WI38 (cell line): Measurements from ENCODE around the gene SPACA6.

Experiments used
- H3K4me3 ChIP-seq: 2 replicates; pipeline ENCODE4 v1.5.1; 2011; ENCODE audit warnings: low read depth, mild to moderate bottlenecking, control low read depth, low read length
- TF ChIP-seq, protein P1 (sequence below): IDR thresholded peaks from 2 replicates; pipeline ENCODE4 v1.5.1; 2012; ENCODE audit warnings: low read depth, mild to moderate bottlenecking, control low read depth, low read length

The SPACA6 gene

DNA sequence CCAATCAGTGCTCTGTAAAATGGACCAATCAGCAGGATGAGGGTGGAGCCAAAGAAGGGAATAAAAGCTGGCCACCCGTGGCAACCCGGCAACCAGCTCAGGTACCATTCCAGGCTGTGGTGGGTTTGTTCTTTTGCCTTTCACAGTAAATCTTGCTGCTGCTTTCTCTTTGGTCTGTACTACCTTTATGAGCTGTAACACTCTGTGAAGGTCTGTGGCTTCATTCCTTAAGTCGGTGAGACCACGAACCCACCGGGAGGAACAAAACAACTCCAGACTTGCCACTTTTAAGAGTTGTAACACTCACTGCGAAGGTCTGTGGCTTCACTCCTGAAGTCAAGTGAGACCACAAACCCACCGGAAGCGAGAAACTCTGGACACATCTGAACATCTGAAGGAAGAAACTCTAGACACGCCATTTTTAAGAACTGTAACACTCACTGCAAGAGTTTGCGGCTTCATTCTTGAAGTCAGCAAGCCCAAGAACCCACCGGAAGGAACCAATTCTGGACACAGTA, 16.5 kb upstream of the SPACA6 start:
- TF ChIP-seq, protein P1, sequence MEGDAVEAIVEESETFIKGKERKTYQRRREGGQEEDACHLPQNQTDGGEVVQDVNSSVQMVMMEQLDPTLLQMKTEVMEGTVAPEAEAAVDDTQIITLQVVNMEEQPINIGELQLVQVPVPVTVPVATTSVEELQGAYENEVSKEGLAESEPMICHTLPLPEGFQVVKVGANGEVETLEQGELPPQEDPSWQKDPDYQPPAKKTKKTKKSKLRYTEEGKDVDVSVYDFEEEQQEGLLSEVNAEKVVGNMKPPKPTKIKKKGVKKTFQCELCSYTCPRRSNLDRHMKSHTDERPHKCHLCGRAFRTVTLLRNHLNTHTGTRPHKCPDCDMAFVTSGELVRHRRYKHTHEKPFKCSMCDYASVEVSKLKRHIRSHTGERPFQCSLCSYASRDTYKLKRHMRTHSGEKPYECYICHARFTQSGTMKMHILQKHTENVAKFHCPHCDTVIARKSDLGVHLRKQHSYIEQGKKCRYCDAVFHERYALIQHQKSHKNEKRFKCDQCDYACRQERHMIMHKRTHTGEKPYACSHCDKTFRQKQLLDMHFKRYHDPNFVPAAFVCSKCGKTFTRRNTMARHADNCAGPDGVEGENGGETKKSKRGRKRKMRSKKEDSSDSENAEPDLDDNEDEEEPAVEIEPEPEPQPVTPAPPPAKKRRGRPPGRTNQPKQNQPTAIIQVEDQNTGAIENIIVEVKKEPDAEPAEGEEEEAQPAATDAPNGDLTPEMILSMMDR, result no peak
- no peak overlapping the region for H3K4me3 ChIP-seq

DNA sequence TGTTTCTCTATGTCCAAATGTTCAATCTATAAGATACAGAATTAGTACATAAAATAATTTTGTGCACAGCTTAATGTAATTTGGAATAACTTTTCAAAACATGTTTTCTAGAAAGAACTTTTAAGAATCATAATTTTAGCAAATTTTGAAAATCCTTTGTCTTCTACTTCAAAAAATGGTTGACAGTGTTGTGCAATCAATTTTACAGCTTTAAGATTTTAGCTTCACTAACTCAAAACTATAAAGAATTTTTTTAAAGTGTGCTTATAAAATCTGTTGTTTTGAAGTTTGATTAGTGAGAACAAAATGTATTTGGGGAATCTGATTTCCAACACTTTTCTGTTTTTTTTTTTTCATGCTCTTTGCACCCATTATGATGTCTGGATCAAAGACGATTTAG, 12.7 kb upstream of the SPACA6 start:
- no peak overlapping the region for H3K4me3 ChIP-seq
- TF ChIP-seq, protein P1, result no peak

DNA sequence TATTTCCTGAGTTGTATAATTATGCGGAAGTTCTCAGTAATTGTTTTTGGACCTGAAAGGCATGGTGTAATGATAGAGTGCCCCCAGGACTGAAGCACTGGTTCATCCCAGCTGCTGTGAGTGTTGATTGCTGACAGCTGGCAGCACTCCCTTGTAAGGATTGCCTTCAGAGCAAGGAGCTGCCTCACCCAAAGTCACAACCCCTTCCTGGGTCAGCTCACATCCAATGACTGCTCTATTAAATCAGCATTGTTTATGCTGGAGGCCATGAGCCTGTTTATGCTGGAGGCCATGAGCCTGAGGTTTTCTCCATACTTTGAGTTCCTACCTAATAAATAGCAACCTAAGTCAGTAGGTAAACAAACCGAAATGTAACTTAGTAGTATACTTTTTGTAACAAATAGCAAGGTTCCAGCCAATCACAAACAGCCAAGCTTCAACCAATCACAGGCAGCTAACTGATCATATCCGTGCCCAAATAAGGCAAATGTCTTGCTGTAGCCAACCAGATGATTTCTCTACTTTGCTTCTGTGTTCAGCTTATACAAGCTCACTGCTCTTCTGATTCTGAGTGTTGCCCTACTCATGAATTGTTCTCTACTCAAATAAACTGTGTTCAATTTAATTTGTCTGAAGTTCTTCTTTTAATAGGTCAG, 11.7 kb upstream of the SPACA6 start:
- TF ChIP-seq, protein P1, result no peak

DNA sequence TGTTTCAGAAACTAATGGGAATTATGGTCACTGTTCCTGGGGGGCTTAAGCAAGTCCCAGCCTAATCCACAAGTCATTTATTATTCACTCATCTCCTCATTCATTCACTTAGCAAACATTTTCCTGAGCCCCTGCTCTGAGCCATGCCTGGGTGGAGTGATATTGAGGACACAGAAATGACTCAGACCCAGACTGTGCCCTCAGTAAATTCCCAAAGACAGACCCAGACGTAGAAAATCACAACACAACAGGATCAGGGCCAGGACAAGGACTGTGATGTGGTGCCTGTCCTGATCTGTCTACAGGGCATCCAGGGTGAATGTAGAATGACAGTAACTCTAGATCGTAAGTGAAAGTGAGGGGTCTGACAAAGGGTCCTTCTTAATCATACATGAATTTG, 7.0 kb upstream of the SPACA6 start:
- TF ChIP-seq, protein P1, result no peak
- H3K4me3 ChIP-seq, result no peak overlapping the region

More for the DNA sequence above, 11.7 kb upstream of the SPACA6 start:
- H3K4me3 ChIP-seq, result no peak overlapping the region

DNA sequence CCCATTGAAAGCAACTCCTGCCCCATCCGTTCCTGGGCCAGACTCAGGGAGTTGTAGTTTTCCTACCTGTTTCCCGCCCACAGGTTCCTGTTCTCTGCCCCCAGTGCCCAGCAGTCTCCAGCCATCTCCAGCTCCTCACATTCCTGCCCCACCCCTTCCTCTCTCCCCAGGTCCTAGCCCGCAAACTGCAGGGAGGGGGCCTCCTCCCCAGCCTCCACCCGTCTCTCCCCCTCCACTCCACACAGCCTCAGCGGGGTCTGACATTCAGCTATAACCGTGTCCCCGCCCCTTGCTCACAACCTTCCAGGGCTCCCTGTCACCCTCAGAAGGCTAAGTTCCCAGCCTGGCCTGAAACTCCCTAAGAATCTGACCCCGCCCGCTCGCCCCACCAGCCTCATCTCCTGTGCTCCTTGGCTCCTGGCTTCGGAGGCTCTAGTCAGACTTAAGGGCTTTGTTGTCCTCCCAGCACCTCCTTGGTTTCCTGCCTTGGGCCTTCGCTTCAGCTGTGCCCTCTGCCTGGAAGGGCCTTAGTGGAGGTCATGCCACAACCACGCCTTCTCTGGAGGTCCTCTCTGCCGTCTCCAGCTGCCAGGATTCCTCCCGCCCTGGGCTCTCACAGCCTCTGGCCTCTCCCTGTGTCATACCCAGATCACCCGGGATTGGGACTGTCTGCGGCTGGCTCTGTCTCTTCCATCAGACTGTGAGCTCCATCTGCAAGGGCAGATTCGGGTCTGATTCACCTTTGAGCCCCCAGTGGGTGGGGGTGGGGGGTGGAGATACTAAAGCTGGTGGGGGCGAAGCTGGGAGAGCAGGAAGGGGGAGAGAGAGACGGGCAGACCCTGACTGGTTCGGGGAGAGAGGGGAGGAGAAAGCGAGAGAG, 5.1 kb upstream of the SPACA6 start:
- peak overlapping the region; percentile 62 for H3K4me3 ChIP-seq
- TF ChIP-seq, protein P1, result no peak

DNA sequence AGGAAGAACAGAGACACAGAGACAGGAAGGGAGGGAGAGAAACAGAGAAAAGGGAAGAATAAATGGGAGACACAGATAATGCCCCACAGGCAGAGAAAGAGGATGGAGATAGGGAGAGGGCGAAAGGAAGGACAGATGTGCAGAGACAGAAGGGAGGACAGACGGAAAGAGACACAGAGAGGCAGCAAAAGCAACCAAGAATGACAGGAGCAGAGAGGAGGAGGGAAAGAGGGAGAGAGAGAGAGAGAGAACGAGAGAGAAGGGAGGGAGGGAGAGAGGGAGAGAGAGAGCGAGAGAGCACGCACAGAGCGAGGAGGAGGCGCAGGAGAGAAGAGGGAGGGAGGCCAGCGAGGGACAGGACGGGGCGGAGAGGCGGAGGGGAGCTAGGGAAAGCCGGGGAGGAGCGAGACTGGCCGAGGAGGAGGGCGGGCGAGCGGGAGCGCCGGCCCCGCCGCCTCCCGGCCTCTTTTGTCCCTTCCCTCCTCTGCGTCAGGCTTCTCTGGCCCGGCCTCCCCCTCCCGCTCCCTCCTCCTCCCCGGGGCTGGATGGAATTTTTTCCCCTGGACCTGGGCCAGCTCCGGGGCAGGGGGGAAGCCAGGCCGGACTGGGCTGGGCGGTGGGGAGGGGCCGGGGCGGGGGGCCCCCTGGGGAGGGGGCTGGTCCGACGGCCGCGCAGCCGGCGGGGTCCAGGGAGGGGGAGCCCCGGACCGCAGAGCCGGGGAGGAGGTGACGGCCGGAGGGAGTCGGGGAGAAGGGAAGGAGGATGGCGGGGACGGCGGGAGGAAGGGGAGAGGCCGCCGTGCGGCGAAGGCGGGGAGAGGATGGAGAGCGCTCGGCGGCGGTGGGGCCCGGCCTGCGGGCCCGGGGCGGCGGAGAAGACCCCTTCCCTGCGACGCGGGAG, 4.2 kb upstream of the SPACA6 start:
- H3K4me3 ChIP-seq, result peak overlapping the region; percentile 89

More for the DNA sequence above, 4.2 kb upstream of the SPACA6 start:
- TF ChIP-seq, protein P1, result no peak
